HepG2 (cell line): ENCODE data around the gene UACA. TPM values are rescaled to one million over a fixed set of nuclear protein-coding genes. Genes with fewer than 3 reads are reported as not detected.

Experiments
- ATAC-seq: fragments of 200-7000 bp; cut with Tn5 transposase; 3 replicates; pipeline ENCODE4 v1.9.1; 2020; ENCODE audit warnings: mild to moderate bottlenecking, moderate library complexity
- BruUV-seq: library from RNA; stranded (reverse); fragments of 400-500 nt; replicated peaks from 2 replicates; lab custom pipeline; 2021; lab: Mats Ljungman, UMichigan
- CTCF ChIA-PET: fragments of 300-600 bp; formaldehyde crosslinking; extraction: SDS; loops from one replicate; lab custom pipeline; 2021; ENCODE audit warnings: low total read pairs, inconsistent platforms, low intra/inter-chr PET ratio; lab: Yijun Ruan, JAX
- POLR2A ChIA-PET: fragments of 350-600 bp; sonication (Branson Sonifier 250); formaldehyde crosslinking; loops from one replicate; lab custom pipeline; 2020; ENCODE audit warnings: antibody characterized with exemption, inconsistent platforms; lab: Yijun Ruan, JAX
- DNase-seq: peaks from one replicate; pipeline ENCODE4 v3.0.0-alpha.2; 2015; ENCODE audit warnings: low spot score
- FAIRE-seq: peaks from 3 replicates; lab custom pipeline; 2011; peaks lifted over from hg19 to GRCh38; lab: Jason Lieb, UNC
- H2AFZ ChIP-seq: one replicate; pipeline ENCODE4 v1.6.1; 2011; ENCODE audit warnings: low read length, inconsistent platforms
- H3K27ac ChIP-seq: fragments of 300-600 bp; 3 replicates; pipeline ENCODE4 v1.8.0; 2011; ENCODE audit warnings: mixed run types, mild to moderate bottlenecking, mixed read lengths, low read length, inconsistent platforms; ENCODE audit not compliant: insufficient read depth; ENCODE audit errors: extremely low read length
- H3K27me3 ChIP-seq, 2 experiments: fragments of 200-600 bp in 1 of 2; 2 replicates in 1 of 2; 3 replicates in 1 of 2; pipeline versions ENCODE4 v1.6.0 to v1.8.0; 2011; ENCODE audit warnings: low read length in 2 of 2, mild to moderate bottlenecking in 2 of 2, moderate library complexity in 2 of 2, inconsistent platforms in 1 of 2; ENCODE audit not compliant: insufficient read depth in 2 of 2, control insufficient read depth in 1 of 2
- H3K36me3 ChIP-seq, 2 experiments: fragments of 200-600 bp in 1 of 2; replicated peaks in 1 of 2; 2 replicates in 1 of 2; 3 replicates in 1 of 2; pipeline versions ENCODE4 v1.5.1 to v1.8.0; 2011; ENCODE audit warnings: low read length in 2 of 2, inconsistent platforms in 1 of 2; ENCODE audit not compliant: insufficient read depth in 2 of 2, control insufficient read depth in 1 of 2
- H3K4me1 ChIP-seq: 2 replicates; pipeline ENCODE4 v1.5.1; 2012; ENCODE audit warnings: low read length, inconsistent platforms; ENCODE audit not compliant: insufficient read depth
- H3K4me2 ChIP-seq: 2 replicates; pipeline ENCODE4 v1.6.0; 2011; ENCODE audit warnings: low read depth, low read length, inconsistent platforms
- H3K4me3 ChIP-seq, 3 experiments: fragments of 200-600 bp in 1 of 3; sonication (generic), shearing (Covaris generic) in 1 of 3; replicated peaks in 1 of 3; 2 replicates each; pipeline ENCODE4 v1.5.1; 2011 to 2016; ENCODE audit warnings: low read length in 3 of 3, inconsistent platforms in 2 of 3, low read depth in 2 of 3, mild to moderate bottlenecking in 2 of 3, control low read depth in 1 of 3, mixed read lengths in 1 of 3; ENCODE audit not compliant: insufficient read depth in 1 of 3
- H3K79me2 ChIP-seq: one replicate; pipeline ENCODE4 v1.6.1; 2011; ENCODE audit warnings: low read length, inconsistent platforms; ENCODE audit not compliant: insufficient read depth
- H3K9ac ChIP-seq: 2 replicates; pipeline ENCODE4 v1.6.0; 2011; ENCODE audit warnings: mild to moderate bottlenecking, low read depth, low read length, inconsistent platforms; ENCODE audit not compliant: insufficient read depth
- H3K9me3 ChIP-seq: 2 replicates; pipeline ENCODE4 v1.5.1; 2012; ENCODE audit warnings: mild to moderate bottlenecking, low read length
- H4K20me1 ChIP-seq: 2 replicates; pipeline ENCODE4 v1.6.0; 2011; ENCODE audit warnings: inconsistent platforms, mild to moderate bottlenecking, low read length, moderate library complexity; ENCODE audit not compliant: insufficient read depth
- BATF2 ChIP-seq: sonication (generic); formaldehyde crosslinking; IDR thresholded peaks from 2 replicates; pipeline ENCODE4 v1.8.0; 2022; ENCODE audit warnings: mild to moderate bottlenecking, missing genetic modification reagents, moderate library complexity
- HHEX ChIP-seq: IDR thresholded peaks from 2 replicates; pipeline ENCODE4 v1.6.1; 2016; ENCODE audit warnings: control low read depth
- KLF13 ChIP-seq: sonication (generic); formaldehyde crosslinking; IDR thresholded peaks from 2 replicates; pipeline ENCODE4 v1.4.0; 2020; ENCODE audit warnings: mild to moderate bottlenecking, missing genetic modification reagents
- PLRG1 ChIP-seq: fragments of 450-650 bp; conservative IDR thresholded peaks from 2 replicates; pipeline ENCODE4 v1.6.1; 2016
- ZNF264 ChIP-seq: sonication (generic); formaldehyde crosslinking; IDR thresholded peaks from 2 replicates; pipeline ENCODE4 v1.4.0; 2020; ENCODE audit warnings: missing genetic modification reagents
- ZNF687 ChIP-seq: sonication (generic); formaldehyde crosslinking; IDR thresholded peaks from 2 replicates; pipeline ENCODE4 v1.5.1; 2020; ENCODE audit warnings: mild to moderate bottlenecking, missing genetic modification reagents, moderate library complexity
- WGBS: methylation state at CpG from one replicate; pipeline ENCODE4 v1.1.6; 2017; ENCODE audit warnings: low lambda C conversion rate; 5-methylcytosine and 5-hydroxymethylcytosine counted together
- in situ Hi-C: cut with HindIII; loops from 2 replicates; pipeline ENCODE4 v1.10.0; 2017; ENCODE audit warnings: low pct_unique_long_range_greater_than_20kb; ENCODE audit not compliant: extremely low pct_ligation_motif_present
- intact Hi-C: fragments of 100-400 bp; cut with micrococcal nuclease; formaldehyde crosslinking; loops from one replicate; pipeline ENCODE4 v1.10.0; 2022; ENCODE audit not compliant: unreplicated experiment
- polyA plus RNA-seq, 8 experiments: library from polyadenylated mRNA; depleted of rRNA in 3 of 8; stranded (reverse) in 7 of 8; unstranded in 1 of 8; fragments of >200 nt; fragmentation: Illumina TruSeq in 4 of 8; extraction: Trizol in 4 of 8; gene quantifications; 2 replicates each; pipeline versions ENCODE4 v1.2.1 to v1.2.3, GENCODE V29; 2011 to 2016; ENCODE audit warnings: low read depth in 4 of 8, missing spikeins in 1 of 8, mixed read lengths in 1 of 8; ENCODE audit not compliant: insufficient read depth in 1 of 8
- total RNA-seq, 5 experiments: library from RNA; depleted of rRNA; stranded (reverse); fragments of >200 nt; fragmentation: Illumina TruSeq; extraction: Trizol; gene quantifications; 2 replicates each; pipeline ENCODE4 v1.2.3, GENCODE V29; 2016; ENCODE audit warnings: low read depth in 1 of 5

UACA gene
- total and polyA plus RNA-seq, 2 of the 13 experiments (the other 11 are each of a cell fraction or from before 2014, with no cell fraction given): 17.8 to 39.2 TPM

GRCh38 chr15:70714565-70714964 lies 48.8 kb downstream of the UACA start (continued):
- TF ChIP-seq ZNF264 (CRISPR knock-in tag): no peak
- TF ChIP-seq KLF13: no peak
- TF ChIP-seq BATF2: no peak
- TF ChIP-seq HHEX (CRISPR knock-in tag): no peak
- TF ChIP-seq ZNF687: no peak

GRCh38 chr15:70714015-70714414 lies 49.3 kb downstream of the UACA start:
- no peak for ATAC-seq
- Histone ChIP-seq H3K27me3 (no peaks in the 10 kb centered on the region; a peak in 1 of 5 replicates), H3K27ac (no peak overlapping the region), H4K20me1 (no peaks in the 10 kb centered on the region), H3K4me3 (no peak overlapping the region)
- in situ Hi-C loops (no loop called here), intact Hi-C loops (no loop called here)
- no peak for DNase-seq
- CTCF ChIA-PET: no interaction called here
- TF ChIP-seq PLRG1: no peak
- TF ChIP-seq, all 625 proteins: peak for 0
- FAIRE-seq: no peak
- H3K9me3 ChIP-seq: no peaks in the 10 kb centered on the region
- no peaks in the 10 kb centered on the region for H3K4me1 ChIP-seq
- no peaks in the 10 kb centered on the region for H3K79me2 ChIP-seq
- WGBS: 88% methylated on average over 2 of the region's 2 CpGs
- BruUV-seq: no TSS peak
- no peaks in the 10 kb centered on the region for H3K36me3 ChIP-seq
- no peak overlapping the region for H2AFZ ChIP-seq
- H3K4me2 ChIP-seq: no peak overlapping the region
- POLR2A ChIA-PET: no interaction called here
- H3K9ac ChIP-seq: no peak overlapping the region
